Posterior vena cava (tissue), 2 donors: Measurements from ENCODE around the gene FN3KRP. TPM values are rescaled to one million over a fixed set of nuclear protein-coding genes. Genes with fewer than 3 reads are reported as not detected.
A peak's percentile ranks its signal among the peaks of the same experiment; 100 is the strongest.
"Not testable (repeated sequence)": the region's sequence is repeated elsewhere in the genome, so short reads cannot be mapped to it uniquely, and the experiment has no call there.

Experiments
- DNase-seq: peaks from one replicate; pipeline ENCODE4 v3.0.0-alpha.2; 2020; ENCODE audit warnings: low spot score
- intact Hi-C, 2 donors: fragments of 100-400 bp; cut with DNase I; formaldehyde crosslinking; loops; one replicate each; pipeline versions ENCODE4 v1.14.1 to v1.14.2; 2022 to 2023
- total RNA-seq, 2 donors: library from RNA; stranded (reverse); fragmentation: NEBNext Ultra II Directional; extraction: Animal tissue kit (Norgen Biotek cat#: 25700); gene quantifications; one replicate each; pipeline ENCODE4 v1.2.1, GENCODE V29; 2021
- donor health status: DM: yes; HTN: yes; CAD: no.
- donor health status: DM: yes; HTN: yes; CAD: no.

The FN3KRP gene
- total RNA-seq, 2 donors from 2014 or later, result 18.5 to 19.5 TPM

- intact Hi-C loops, result no loop called here
- DNase-seq, result peak; percentile 91
Measured at GRCh38 chr17:82734987-82735866, 18.7 kb downstream of the FN3KRP start, which contains the start of gene FN3K. FN3K (plus strand) TSS chr17:82735615; CDS start chr17:82735637, 22 bp downstream.

- intact Hi-C loops, result no loop called here
Measured at GRCh38 chr17:82736511-82737185, 20.1 kb downstream of the FN3KRP start.

GRCh38 chr17:82737967-82738877 is 21.7 kb downstream of the FN3KRP start:
- DNase-seq, result no peak
- intact Hi-C loops, result no loop called here

More at GRCh38 chr17:82736511-82737185, 20.1 kb downstream of the FN3KRP start:
- no peak for DNase-seq

GRCh38 chr17:82740906-82741759 is 24.6 kb downstream of the FN3KRP start:
- DNase-seq, result no peak
- intact Hi-C loops, result no loop called here

GRCh38 chr17:82743344-82744219 is 27.1 kb downstream of the FN3KRP start:
- intact Hi-C loops, result no loop called here
- DNase-seq, result no peak

GRCh38 chr17:82744736-82745135 is 28.2 kb downstream of the FN3KRP start:
- intact Hi-C loops, DNase-seq: not testable (repeated sequence)

- intact Hi-C loops, result no loop called here
Measured at GRCh38 chr17:82745524-82745923, 29.0 kb downstream of the FN3KRP start.

GRCh38 chr17:82748756-82749155 is 32.2 kb downstream of the FN3KRP start:
- intact Hi-C loops, result no loop called here
- DNase-seq, result no peak

More at GRCh38 chr17:82745524-82745923, 29.0 kb downstream of the FN3KRP start:
- DNase-seq, result no peak

GRCh38 chr17:82750241-82750908 is 33.9 kb downstream of the FN3KRP start:
- no peak for DNase-seq
- intact Hi-C loops, result no loop called here

GRCh38 chr17:82751171-82751570 is 34.7 kb downstream of the FN3KRP start:
- no peak for DNase-seq
- intact Hi-C loops, result no loop called here

- intact Hi-C loops, result no loop called here
- DNase-seq, result peak; percentile 96
Measured at GRCh38 chr17:82751571-82752370, 35.3 kb downstream of the FN3KRP start, which contains the start of gene TBCD. TBCD (plus strand) TSS chr17:82752065; CDS start chr17:82752194, 129 bp downstream.

- DNase-seq, result no peak
Measured at GRCh38 chr17:82752371-82753200, 36.1 kb downstream of the FN3KRP start.

GRCh38 chr17:82753201-82753464 is 36.6 kb downstream of the FN3KRP start:
- intact Hi-C loops, result no loop called here
- DNase-seq, result no peak

More at GRCh38 chr17:82752371-82753200, 36.1 kb downstream of the FN3KRP start:
- intact Hi-C loops, result no loop called here

GRCh38 chr17:82754297-82755208 is 38.0 kb downstream of the FN3KRP start:
- intact Hi-C loops, result no loop called here
- DNase-seq, result no peak
